C1 segment of cervical spinal cord (tissue), 14 donors: ENCODE results near the gene SGCB.
"Not testable (repeated sequence)": the region's sequence is repeated elsewhere in the genome, so short reads cannot be mapped to it uniquely, and the experiment has no call there.

ENCODE experiments used
- DNase-seq, 14 donors: peaks; one replicate each; lab custom pipeline; 2025; lab: John Stamatoyannopoulos, UW

SGCB gene, protein sequence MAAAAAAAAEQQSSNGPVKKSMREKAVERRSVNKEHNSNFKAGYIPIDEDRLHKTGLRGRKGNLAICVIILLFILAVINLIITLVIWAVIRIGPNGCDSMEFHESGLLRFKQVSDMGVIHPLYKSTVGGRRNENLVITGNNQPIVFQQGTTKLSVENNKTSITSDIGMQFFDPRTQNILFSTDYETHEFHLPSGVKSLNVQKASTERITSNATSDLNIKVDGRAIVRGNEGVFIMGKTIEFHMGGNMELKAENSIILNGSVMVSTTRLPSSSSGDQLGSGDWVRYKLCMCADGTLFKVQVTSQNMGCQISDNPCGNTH

GRCh38 chr4:52038103-52038912 lies at the start of gene SGCB:
Gene SGCB (minus strand): TSS chr4:52038299. CDS start chr4:52038259, 40 bp downstream.
- DNase-seq = peak in 13 of 14 donors; percentile 47 to 86 (median 74)

DNA sequence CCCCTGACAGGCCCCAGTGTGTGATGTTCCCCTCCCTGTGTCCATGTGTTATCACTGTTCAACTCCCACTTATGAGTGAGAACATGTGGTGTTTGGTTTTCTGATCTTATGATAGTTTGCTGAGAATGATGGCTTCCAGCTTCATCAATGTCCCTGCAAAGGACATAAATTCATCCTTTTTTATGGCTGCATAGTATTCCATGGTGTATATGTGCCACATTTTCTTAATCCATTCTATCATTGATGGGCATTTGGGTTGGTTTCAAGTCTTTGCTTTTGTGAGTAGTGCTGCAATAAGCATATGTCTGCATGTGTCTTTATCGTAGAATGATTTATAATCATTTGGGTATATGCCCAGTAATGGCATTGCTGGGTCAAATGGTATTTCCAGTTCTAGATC lies 48.3 kb upstream of the SGCB start:
- DNase-seq = not testable (repeated sequence)

GRCh38 chr4:52081216-52081615 lies 43.1 kb upstream of the SGCB start:
- DNase-seq = no peak

GRCh38 chr4:52079659-52080058 lies 41.6 kb upstream of the SGCB start:
- no peak for DNase-seq

DNA sequence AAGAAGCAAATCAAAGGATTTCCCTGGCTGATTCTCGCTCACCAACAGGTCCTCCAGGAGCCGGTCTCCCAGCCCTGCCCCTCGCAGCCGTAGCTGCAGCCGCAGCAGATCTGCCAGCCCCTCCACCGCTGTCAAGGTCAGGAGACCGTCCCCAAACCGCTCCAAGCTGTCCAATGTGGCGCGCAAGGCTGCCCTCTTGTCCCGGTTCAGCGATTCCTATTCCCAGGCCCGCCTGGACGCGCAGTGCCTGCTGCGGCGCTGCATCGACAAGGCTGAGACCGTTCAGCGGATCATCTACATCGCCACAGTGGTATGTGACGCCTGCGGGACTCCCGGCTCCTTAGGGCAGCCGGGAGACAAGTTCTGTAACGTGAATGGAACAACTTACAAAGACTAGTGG lies 38.6 kb upstream of the SGCB start:
- no peak for DNase-seq

- DNase-seq = no peak
These were observed 33.9 kb upstream of the SGCB start for GRCh38 chr4:52071791-52072546.

- no peak for DNase-seq
These were observed 31.5 kb upstream of the SGCB start for GRCh38 chr4:52069571-52069970.

GRCh38 chr4:52059372-52059771 lies 21.3 kb upstream of the SGCB start:
- DNase-seq = peak in 1 of 14 donors; percentile 5

- DNase-seq = no peak
These were observed 20.2 kb upstream of the SGCB start for GRCh38 chr4:52058275-52058674.

GRCh38 chr4:52057196-52057595 lies 19.1 kb upstream of the SGCB start:
- DNase-seq = no peak

GRCh38 chr4:52054254-52054653 lies 16.2 kb upstream of the SGCB start:
- no peak for DNase-seq

DNA sequence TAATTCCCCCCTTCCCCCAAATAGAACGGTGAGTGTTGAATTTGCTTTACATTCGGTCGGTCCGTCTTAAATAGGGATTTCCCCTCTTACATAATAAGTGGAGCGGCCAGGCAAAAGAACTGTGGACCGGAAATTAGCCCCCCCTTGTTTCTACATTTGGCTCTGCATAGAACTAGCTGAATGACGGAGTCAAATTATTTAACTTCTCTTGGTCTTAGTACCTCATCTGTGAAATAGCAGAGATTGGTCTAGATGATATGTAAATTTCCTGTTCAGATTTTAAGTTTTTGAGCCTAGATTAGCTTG lies 14.3 kb upstream of the SGCB start:
- DNase-seq = no peak

DNA sequence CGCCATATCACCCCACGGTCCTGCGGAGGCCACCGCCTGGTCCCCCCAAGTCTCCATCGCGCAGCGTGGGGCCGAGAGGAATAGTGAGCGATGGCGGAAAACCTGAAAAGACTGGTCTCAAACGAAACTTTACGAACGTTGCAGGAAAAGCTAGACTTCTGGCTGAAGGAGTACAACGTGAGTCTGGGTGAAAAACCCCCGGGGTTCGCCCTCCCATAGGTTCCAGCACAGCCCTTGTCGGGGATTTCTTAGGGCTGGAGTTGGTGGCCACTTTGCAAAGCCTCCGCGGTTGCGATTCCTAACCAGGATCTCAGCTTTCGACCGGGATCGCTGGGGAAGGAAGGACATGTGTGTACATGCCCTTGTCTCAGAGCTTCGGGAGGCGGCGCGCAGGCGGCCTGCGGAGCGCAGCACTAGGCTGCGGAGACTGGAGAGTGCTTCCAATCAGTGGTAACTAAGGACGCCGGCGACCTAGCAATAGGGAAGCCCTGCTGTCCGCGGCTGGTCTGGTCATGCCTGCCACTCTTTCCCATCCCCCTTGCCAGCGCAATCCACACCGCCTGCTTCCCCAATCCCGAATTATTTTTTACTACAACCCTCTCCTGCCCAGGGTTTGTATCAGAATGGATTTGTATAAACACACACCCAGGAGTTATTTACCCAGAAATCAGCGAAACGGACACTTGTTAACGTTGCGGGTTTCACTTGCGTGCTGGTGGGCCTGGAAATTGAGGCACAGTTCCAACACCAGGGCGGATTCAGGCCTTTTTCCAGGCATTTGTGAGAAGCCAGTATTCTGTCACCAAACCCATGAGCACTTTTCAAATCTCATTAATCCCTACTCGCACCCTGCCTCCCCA lies 13.7 kb upstream of the SGCB start:
- peak in 7 of 14 donors; percentile 7 to 49 (median 18) for DNase-seq

- DNase-seq = no peak
These were observed 13.1 kb upstream of the SGCB start, which contains the start of gene SPATA18 for GRCh38 chr4:52051213-52051614. Gene SPATA18 (plus strand): TSS chr4:52051304. CDS start chr4:52051705, 401 bp downstream.

- DNase-seq = no peak
These were observed 11.2 kb upstream of the SGCB start for GRCh38 chr4:52049266-52049665.

- DNase-seq = no peak
These were observed 6.9 kb upstream of the SGCB start for GRCh38 chr4:52045028-52045427.

DNA sequence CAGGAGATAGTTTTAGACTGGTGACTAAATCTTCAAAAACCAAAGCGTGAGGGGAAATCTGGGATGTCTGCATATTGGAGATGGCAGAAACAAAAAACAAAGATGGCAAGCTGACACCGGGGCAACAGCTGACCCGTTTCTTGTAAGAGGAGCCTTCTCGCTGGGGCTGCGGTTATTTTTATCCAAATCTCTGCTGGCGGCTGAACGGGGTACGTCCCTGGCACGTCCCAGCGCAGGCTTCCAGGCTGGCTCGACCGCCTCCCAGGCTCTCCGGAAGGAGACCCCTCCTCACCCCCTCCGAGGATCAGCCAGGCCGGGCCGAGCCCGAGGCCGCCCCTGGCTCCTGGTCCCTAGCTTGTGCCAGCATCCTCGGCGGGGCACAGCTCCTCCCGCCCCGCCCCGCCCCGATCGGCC lies 403 bp downstream of the SGCB start:
- DNase-seq = peak in 11 of 14 donors; percentile 43 to 82 (median 76)

DNA sequence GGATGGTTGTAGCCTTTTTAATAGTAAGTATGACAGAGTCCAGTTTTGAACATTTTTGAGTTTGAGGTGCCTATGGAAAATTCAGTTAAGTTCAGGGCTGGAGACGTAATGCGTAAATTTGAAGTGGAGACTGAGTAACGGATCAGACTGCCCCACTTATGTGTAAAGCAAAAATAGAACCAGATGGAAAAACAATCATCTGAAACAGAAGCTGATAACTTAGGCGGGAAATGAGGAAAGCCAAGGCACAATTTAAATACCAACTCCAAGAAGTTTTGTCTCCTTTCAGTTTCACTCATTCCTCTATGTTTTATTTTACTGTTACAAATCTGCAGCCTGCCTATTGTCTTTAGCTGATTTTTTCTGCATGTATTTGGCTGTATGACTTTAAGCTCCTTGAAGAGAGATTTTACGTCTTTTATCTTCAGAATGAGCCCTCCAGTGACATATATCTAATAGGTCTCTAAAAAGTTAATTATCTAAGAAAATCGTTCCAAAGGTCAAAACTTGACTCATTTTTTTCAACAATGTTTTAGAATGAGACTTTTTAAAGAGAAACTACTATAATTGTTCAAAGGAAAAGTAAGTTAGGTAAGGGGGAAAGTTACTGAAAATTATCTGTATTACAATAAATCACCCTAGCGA lies 1.1 kb downstream of the SGCB start:
- no peak for DNase-seq

- no peak for DNase-seq
These were observed 2.9 kb downstream of the SGCB start for GRCh38 chr4:52035190-52035589.

DNA sequence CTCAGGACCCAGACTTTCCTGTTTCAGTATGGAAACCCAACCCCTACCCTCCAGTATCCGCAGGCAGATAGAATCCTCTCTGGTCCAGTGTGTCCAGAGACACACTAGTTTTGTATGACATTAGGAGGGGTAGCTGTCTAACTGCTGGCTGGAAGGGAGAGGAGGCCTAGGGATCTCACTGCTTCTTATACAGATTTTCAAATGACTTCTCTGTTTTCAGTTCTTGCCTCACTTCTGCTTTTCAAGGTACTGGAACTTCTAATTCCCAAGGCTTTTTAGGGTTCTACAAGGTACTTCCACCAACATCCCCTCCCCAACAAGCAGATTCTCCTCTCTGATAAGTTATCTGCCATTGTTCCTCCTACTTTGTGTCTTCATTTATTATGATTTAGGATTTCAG lies 6.1 kb downstream of the SGCB start:
- no peak for DNase-seq

- no peak for DNase-seq
These were observed 9.1 kb downstream of the SGCB start for GRCh38 chr4:52028970-52029369.
